Osteoblast (primary cell): ENCODE measurements around the gene ADAMTS16. TPM values are rescaled to one million over a fixed set of nuclear protein-coding genes. Genes with fewer than 3 reads are reported as not detected.
A peak's percentile ranks its signal among the peaks of the same experiment; 100 is the strongest.

Experiments used
- DNase-seq: peaks from one replicate; pipeline ENCODE4 v3.0.0; 2011; ENCODE audit warnings: low spot score, mixed read lengths; ENCODE audit not compliant: insufficient read length; ENCODE audit errors: missing footprints
- H2AFZ ChIP-seq: 2 replicates; pipeline ENCODE4 v1.6.0; 2011; ENCODE audit warnings: mild to moderate bottlenecking, low read length
- H3K27ac ChIP-seq: 2 replicates; pipeline ENCODE4 v1.5.1; 2011; ENCODE audit warnings: mild to moderate bottlenecking, low read depth, low read length, moderate library complexity
- H3K27me3 ChIP-seq: 2 replicates; pipeline ENCODE4 v1.6.0; 2012; ENCODE audit warnings: mild to moderate bottlenecking, control low read depth, inconsistent platforms, low read length, moderate library complexity; ENCODE audit not compliant: insufficient read depth
- H3K36me3 ChIP-seq: 2 replicates; pipeline ENCODE4 v1.5.1; 2011; ENCODE audit warnings: mild to moderate bottlenecking, low read length, control low read depth, moderate library complexity; ENCODE audit not compliant: insufficient read depth
- H3K4me1 ChIP-seq: 2 replicates; pipeline ENCODE4 v1.5.1; 2011; ENCODE audit warnings: mild to moderate bottlenecking, low read length, control low read depth, moderate library complexity; ENCODE audit not compliant: insufficient read depth
- H3K4me2 ChIP-seq: 2 replicates; pipeline ENCODE4 v1.6.0; 2011; ENCODE audit warnings: mild to moderate bottlenecking, low read length; ENCODE audit not compliant: insufficient read depth
- H3K4me3 ChIP-seq: fragments of 200-600 bp; sonication (generic); 3 replicates; pipeline ENCODE4 v1.5.1; 2012; ENCODE audit warnings: mild to moderate bottlenecking, low read length, inconsistent platforms; ENCODE audit not compliant: insufficient read depth
- H3K79me2 ChIP-seq: 2 replicates; pipeline ENCODE4 v1.6.0; 2012; ENCODE audit warnings: mild to moderate bottlenecking, low read length, control low read depth, inconsistent platforms; ENCODE audit not compliant: insufficient read depth
- H3K9me3 ChIP-seq: 2 replicates; pipeline ENCODE4 v1.5.1; 2011; ENCODE audit warnings: low read depth, low read length, control low read depth
- H4K20me1 ChIP-seq: 2 replicates; pipeline ENCODE4 v1.6.0; 2012; ENCODE audit warnings: mild to moderate bottlenecking, low read length, control low read depth; ENCODE audit not compliant: insufficient read depth
- total RNA-seq: library from RNA; depleted of rRNA; stranded (reverse); fragments of >200 nt; gene quantifications from 2 replicates; pipeline ENCODE4 v1.2.3, GENCODE V29; 2012
- TF ChIP-seq, protein P1 (sequence below): IDR thresholded peaks from 2 replicates; pipeline ENCODE4 v1.5.1; 2011; ENCODE audit warnings: mild to moderate bottlenecking, low read depth, low read length, moderate library complexity; ENCODE audit errors: extremely low read depth

The ADAMTS16 gene, protein sequence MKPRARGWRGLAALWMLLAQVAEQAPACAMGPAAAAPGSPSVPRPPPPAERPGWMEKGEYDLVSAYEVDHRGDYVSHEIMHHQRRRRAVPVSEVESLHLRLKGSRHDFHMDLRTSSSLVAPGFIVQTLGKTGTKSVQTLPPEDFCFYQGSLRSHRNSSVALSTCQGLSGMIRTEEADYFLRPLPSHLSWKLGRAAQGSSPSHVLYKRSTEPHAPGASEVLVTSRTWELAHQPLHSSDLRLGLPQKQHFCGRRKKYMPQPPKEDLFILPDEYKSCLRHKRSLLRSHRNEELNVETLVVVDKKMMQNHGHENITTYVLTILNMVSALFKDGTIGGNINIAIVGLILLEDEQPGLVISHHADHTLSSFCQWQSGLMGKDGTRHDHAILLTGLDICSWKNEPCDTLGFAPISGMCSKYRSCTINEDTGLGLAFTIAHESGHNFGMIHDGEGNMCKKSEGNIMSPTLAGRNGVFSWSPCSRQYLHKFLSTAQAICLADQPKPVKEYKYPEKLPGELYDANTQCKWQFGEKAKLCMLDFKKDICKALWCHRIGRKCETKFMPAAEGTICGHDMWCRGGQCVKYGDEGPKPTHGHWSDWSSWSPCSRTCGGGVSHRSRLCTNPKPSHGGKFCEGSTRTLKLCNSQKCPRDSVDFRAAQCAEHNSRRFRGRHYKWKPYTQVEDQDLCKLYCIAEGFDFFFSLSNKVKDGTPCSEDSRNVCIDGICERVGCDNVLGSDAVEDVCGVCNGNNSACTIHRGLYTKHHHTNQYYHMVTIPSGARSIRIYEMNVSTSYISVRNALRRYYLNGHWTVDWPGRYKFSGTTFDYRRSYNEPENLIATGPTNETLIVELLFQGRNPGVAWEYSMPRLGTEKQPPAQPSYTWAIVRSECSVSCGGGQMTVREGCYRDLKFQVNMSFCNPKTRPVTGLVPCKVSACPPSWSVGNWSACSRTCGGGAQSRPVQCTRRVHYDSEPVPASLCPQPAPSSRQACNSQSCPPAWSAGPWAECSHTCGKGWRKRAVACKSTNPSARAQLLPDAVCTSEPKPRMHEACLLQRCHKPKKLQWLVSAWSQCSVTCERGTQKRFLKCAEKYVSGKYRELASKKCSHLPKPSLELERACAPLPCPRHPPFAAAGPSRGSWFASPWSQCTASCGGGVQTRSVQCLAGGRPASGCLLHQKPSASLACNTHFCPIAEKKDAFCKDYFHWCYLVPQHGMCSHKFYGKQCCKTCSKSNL
- 1.4 and 1.5 TPM in 2 replicates for total RNA-seq

DNA sequence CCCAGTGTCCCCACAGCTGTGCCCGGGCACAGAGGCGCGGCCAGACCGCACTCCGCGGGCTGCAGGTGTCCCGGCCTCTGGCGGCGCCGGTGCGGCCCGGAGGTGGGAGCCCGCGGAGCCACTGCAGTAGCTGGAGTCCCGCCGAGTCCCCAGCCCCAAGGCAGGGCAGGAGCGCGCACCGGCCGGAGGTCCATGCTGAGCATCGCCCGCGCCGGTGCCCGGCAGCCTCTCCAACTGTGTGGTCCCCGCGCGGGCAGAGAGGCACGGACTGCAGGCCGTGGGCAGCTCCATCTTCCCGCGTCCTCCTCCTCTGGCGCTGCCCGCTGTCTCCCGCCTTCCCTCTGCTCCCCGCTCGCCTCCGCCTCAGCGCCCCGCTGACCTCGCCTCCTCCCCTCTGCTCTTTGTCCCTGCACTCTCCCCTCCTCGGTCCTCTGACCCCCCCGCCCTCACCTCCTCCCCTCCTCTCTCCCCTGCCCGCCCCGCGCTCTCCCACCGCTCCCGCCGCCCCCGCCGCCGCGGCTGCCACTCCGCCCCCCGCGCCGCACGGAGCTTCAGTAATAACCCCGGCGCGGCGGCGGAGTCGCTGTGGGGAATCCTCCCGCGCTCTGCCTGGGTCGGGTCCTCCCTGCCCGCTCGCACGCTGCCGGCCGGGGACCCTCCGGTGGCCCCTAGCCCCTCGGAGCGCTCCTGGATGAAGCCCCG, at the start of gene ADAMTS16:
Gene ADAMTS16 (plus strand): TSS at position 554 of the 702 bp plus-strand sequence. CDS start 138 bp downstream, at position 692.
- Histone ChIP-seq H3K4me3 (peak within 1 kb of the TSS; percentile 48), H3K4me1 (peaks cover 12% of the 10 kb centered on the region), H2AFZ (peak within 1 kb of the TSS; percentile 15), H3K79me2 (no peaks in the 10 kb centered on the region), H3K9me3 (no peaks in the 10 kb centered on the region), H3K27me3 (peaks cover 25% of the 10 kb centered on the region), H3K36me3 (no peaks in the 10 kb centered on the region), H3K4me2 (peak within 1 kb of the TSS; percentile 69), H3K27ac (no peak within 1 kb of the TSS), H4K20me1 (no peaks in the 10 kb centered on the region)
- peak; percentile 73 for DNase-seq
- TF ChIP-seq, protein P1, sequence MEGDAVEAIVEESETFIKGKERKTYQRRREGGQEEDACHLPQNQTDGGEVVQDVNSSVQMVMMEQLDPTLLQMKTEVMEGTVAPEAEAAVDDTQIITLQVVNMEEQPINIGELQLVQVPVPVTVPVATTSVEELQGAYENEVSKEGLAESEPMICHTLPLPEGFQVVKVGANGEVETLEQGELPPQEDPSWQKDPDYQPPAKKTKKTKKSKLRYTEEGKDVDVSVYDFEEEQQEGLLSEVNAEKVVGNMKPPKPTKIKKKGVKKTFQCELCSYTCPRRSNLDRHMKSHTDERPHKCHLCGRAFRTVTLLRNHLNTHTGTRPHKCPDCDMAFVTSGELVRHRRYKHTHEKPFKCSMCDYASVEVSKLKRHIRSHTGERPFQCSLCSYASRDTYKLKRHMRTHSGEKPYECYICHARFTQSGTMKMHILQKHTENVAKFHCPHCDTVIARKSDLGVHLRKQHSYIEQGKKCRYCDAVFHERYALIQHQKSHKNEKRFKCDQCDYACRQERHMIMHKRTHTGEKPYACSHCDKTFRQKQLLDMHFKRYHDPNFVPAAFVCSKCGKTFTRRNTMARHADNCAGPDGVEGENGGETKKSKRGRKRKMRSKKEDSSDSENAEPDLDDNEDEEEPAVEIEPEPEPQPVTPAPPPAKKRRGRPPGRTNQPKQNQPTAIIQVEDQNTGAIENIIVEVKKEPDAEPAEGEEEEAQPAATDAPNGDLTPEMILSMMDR: no peak

DNA sequence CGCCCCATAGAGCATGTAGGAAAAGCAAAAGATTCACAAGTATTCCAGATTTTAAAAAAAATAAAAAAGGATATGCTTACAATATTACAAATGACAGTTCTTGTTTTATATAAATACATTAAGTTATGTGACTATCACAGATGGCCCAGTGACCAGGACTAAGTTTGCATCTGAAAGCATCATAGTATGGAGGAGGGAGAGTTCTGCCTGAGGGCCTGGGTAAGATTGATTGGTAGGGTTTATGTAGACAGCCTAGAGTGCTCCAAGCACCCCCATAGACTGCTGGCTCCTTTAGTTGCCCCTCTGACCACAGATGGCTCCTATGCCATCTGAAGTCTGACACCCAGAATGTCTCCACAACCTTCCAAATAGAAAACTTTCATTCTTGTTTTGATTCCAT, 48.0 kb upstream of the ADAMTS16 start:
- Histone ChIP-seq H3K27me3 (no peaks in the 10 kb centered on the region), H3K4me2 (no peak overlapping the region), H3K27ac (no peak overlapping the region), H3K9me3 (no peaks in the 10 kb centered on the region), H3K36me3 (no peaks in the 10 kb centered on the region), H3K79me2 (no peaks in the 10 kb centered on the region), H4K20me1 (no peaks in the 10 kb centered on the region), H3K4me3 (no peak overlapping the region), H3K4me1 (no peaks in the 10 kb centered on the region), H2AFZ (no peak overlapping the region)
- TF ChIP-seq, protein P1: no peak
- DNase-seq: no peak

DNA sequence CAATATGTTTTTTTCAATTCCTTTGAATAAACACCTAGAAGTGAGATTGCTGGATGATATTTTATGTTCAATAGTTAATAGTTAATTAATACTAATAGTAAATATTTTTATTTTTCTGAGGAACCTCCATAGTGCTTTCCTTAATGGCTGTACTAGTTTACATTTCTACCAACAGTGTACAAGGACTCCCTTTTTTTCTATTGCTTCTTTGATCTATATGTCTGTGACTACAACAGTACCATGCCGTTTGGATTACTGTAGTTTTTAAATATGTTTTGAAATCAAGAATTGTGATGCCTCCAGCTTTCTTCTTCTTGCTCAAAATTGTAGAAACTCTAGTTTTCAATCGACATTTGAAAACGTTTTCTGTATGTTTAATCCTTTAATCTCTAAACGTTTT, 39.5 kb upstream of the ADAMTS16 start:
- no peak for DNase-seq
- Histone ChIP-seq H3K4me3 (no peak overlapping the region), H3K36me3 (no peaks in the 10 kb centered on the region), H3K27ac (no peak overlapping the region), H3K27me3 (no peaks in the 10 kb centered on the region), H3K79me2 (no peaks in the 10 kb centered on the region), H2AFZ (no peak overlapping the region), H3K9me3 (no peaks in the 10 kb centered on the region), H3K4me1 (no peaks in the 10 kb centered on the region), H4K20me1 (no peaks in the 10 kb centered on the region), H3K4me2 (no peak overlapping the region)
- TF ChIP-seq, protein P1: no peak
